K562 (cell line): Measurements from ENCODE around the gene STK32C. TPM values are rescaled to one million over a fixed set of nuclear protein-coding genes. Genes with fewer than 3 reads are reported as not detected.

ENCODE experiments used
- ATAC-seq: fragments of 200-7000 bp; cut with Tn5 transposase; 3 replicates; pipeline ENCODE4 v1.9.1; 2020; ENCODE audit warnings: moderate library complexity
- BruUV-seq: library from RNA; stranded (reverse); fragments of 400-500 nt; replicated peaks from 2 replicates; lab custom pipeline; 2021; lab: Mats Ljungman, UMichigan
- CTCF ChIA-PET: fragments of 300-600 bp; formaldehyde crosslinking; extraction: SDS; loops from one replicate; lab custom pipeline; 2021; ENCODE audit warnings: low intra/inter-chr PET ratio; lab: Yijun Ruan, JAX
- POLR2A ChIA-PET: fragments of 300-600, 350-650 bp; sonication (Branson Sonifier 250); formaldehyde crosslinking; extraction: SDS; loops from one replicate; lab custom pipeline; 2021; ENCODE audit warnings: antibody characterized with exemption, inconsistent platforms; lab: Yijun Ruan, JAX
- DNase-seq, 4 experiments: peaks; one replicate each; pipeline versions ENCODE4 v3.0.0 to v3.0.0-alpha.2; 2011 to 2018; ENCODE audit warnings: low spot score in 3 of 4, mixed read lengths in 3 of 4; ENCODE audit errors: extremely low read depth in 1 of 4
- FAIRE-seq: peaks from 2 replicates; lab custom pipeline; 2011; peaks lifted over from hg19 to GRCh38; lab: Jason Lieb, UNC
- H2AFZ ChIP-seq: 2 replicates; pipeline ENCODE4 v1.6.0; 2011; ENCODE audit warnings: low read depth, low read length, control low read depth, inconsistent platforms
- H3K27ac ChIP-seq: fragments of 200-600 bp; 3 replicates; pipeline ENCODE4 v1.8.0; 2011; ENCODE audit warnings: low read depth, mild to moderate bottlenecking, control low read depth, inconsistent platforms, low read length, moderate library complexity, mixed read lengths; ENCODE audit errors: extremely low read depth
- H3K27me3 ChIP-seq, 2 experiments: fragments of 300-600 bp in 1 of 2; 2 replicates in 1 of 2; 3 replicates in 1 of 2; pipeline versions ENCODE4 v1.6.0 to v1.8.0; 2011; ENCODE audit warnings: inconsistent platforms in 2 of 2, low read length in 2 of 2, mild to moderate bottlenecking in 1 of 2, mixed read lengths in 1 of 2, moderate library complexity in 1 of 2; ENCODE audit not compliant: control insufficient read depth in 2 of 2, insufficient read depth in 2 of 2
- H3K36me3 ChIP-seq: fragments of 300-600 bp; 3 replicates; pipeline ENCODE4 v1.8.0; 2011; ENCODE audit warnings: mild to moderate bottlenecking, low read length, inconsistent platforms; ENCODE audit not compliant: control insufficient read depth, insufficient read depth
- H3K4me1 ChIP-seq, 2 experiments: fragments of 200-600 bp in 1 of 2; replicated peaks in 1 of 2; 2 replicates in 1 of 2; 3 replicates in 1 of 2; pipeline versions ENCODE4 v1.5.1 to v1.8.0; 2011; ENCODE audit warnings: inconsistent platforms in 2 of 2, low read length in 2 of 2, mild to moderate bottlenecking in 1 of 2, mixed read lengths in 1 of 2, moderate library complexity in 1 of 2; ENCODE audit not compliant: control insufficient read depth in 2 of 2, insufficient read depth in 2 of 2
- H3K4me2 ChIP-seq: 2 replicates; pipeline ENCODE4 v1.6.1; 2011; ENCODE audit warnings: low read length, control low read depth, inconsistent platforms, mixed read lengths; ENCODE audit not compliant: insufficient read depth
- H3K4me3 ChIP-seq: fragments of 200-600 bp; sonication (generic), shearing (Covaris generic); 2 replicates; pipeline ENCODE4 v1.5.1; 2016; ENCODE audit warnings: control low read depth, inconsistent platforms
- H3K79me2 ChIP-seq: fragments of 200-600 bp; 3 replicates; pipeline ENCODE4 v1.8.0; 2011; ENCODE audit warnings: low read length, inconsistent platforms; ENCODE audit not compliant: control insufficient read depth, insufficient read depth
- H3K9ac ChIP-seq, 2 experiments: 2 replicates each; pipeline versions ENCODE4 v1.6.0 to v1.6.1; 2011; ENCODE audit warnings: low read depth in 2 of 2, low read length in 2 of 2, control low read depth in 1 of 2, inconsistent platforms in 1 of 2, mild to moderate bottlenecking in 1 of 2, mixed read lengths in 1 of 2; ENCODE audit not compliant: insufficient read depth in 1 of 2
- H3K9me1 ChIP-seq: one replicate; pipeline ENCODE4 v1.6.0; 2011; ENCODE audit warnings: inconsistent platforms, mild to moderate bottlenecking, low read length, moderate library complexity; ENCODE audit not compliant: control insufficient read depth, insufficient read depth
- H3K9me3 ChIP-seq: replicated peaks from 2 replicates; pipeline ENCODE4 v1.5.1; 2011; ENCODE audit warnings: low read depth, low read length, inconsistent platforms; ENCODE audit not compliant: control insufficient read depth, insufficient read depth
- H4K20me1 ChIP-seq: replicated peaks from 2 replicates; pipeline ENCODE4 v1.6.1; 2011; ENCODE audit warnings: low read length, inconsistent platforms, mixed read lengths; ENCODE audit not compliant: control insufficient read depth, insufficient read depth
- ATF4 ChIP-seq: fragments of 450-650 bp; formaldehyde crosslinking; IDR thresholded peaks from 2 replicates; pipeline ENCODE4 v1.4.0; 2022; ENCODE audit warnings: mild to moderate bottlenecking, moderate library complexity
- KDM4B ChIP-seq, 2 experiments: fragments of 450-650 bp in 1 of 2; sonication (generic) in 1 of 2; IDR thresholded peaks; 2 replicates each; pipeline ENCODE4 v1.6.1; 2016 to 2017; ENCODE audit warnings: borderline replicate concordance in 2 of 2, antibody characterized with exemption in 1 of 2, low read depth in 1 of 2, mild to moderate bottlenecking in 1 of 2
- ZKSCAN8 ChIP-seq: fragments of 200-800 bp; sonication (Bioruptor generic); IDR thresholded peaks from 2 replicates; pipeline ENCODE4 v1.6.1; 2016; ENCODE audit warnings: missing genetic modification characterization, missing compliant biosample characterization
- WGBS: fragments of 100-300 bp; shearing (Covaris generic); methylation state at CpG from one replicate; pipeline ENCODE4 v1.1.6; 2016; ENCODE audit warnings: low coverage, mixed read lengths; ENCODE audit not compliant: insufficient coverage; ENCODE audit errors: missing lambda C conversion rate; 5-methylcytosine and 5-hydroxymethylcytosine counted together
- in situ Hi-C: fragments of 300-500 bp; cut with MboI; formaldehyde crosslinking; loops from 4 replicates; pipeline ENCODE4 v1.15.0; 2018; ENCODE audit warnings: inconsistent platforms, mixed read lengths
- intact Hi-C: fragments of 100-400 bp; cut with micrococcal nuclease; formaldehyde crosslinking; loops from 2 replicates; pipeline ENCODE4 v1.14.2; 2022
- polyA plus RNA-seq, 8 experiments: library from polyadenylated mRNA; depleted of rRNA in 4 of 8; stranded (reverse) in 5 of 8; unstranded in 3 of 8; fragments of >200 nt; fragmentation: Nextera tagmentation in 2 of 8; fragmentation: Illumina TruSeq in 1 of 8; extraction: Ambion mirVana in 2 of 8; extraction: Trizol in 1 of 8; gene quantifications; 2 replicates each; pipeline versions ENCODE4 v1.2.1 to v1.2.3, GENCODE V29; 2011 to 2014; ENCODE audit warnings: inconsistent platforms in 1 of 8, missing spikeins in 1 of 8
- total RNA-seq, 7 experiments: library from RNA; depleted of rRNA in 6 of 7; stranded (reverse); fragments of >200 nt in 6 of 7; fragmentation: Illumina TruSeq in 2 of 7; extraction: Trizol in 2 of 7; gene quantifications; 2 replicates each; pipeline versions ENCODE4 v1.2.1 to v1.2.3, GENCODE V29; 2011 to 2021; ENCODE audit warnings: low replicate concordance in 1 of 7

The STK32C gene
- total and polyA plus RNA-seq, 9 of the 15 experiments (the other 6 are each of a cell fraction or from before 2014, with no cell fraction given) = 1.5 to 20.9 (median 6.5) TPM

- H3K9ac ChIP-seq = no peak overlapping the region
- no peaks in the 10 kb centered on the region; a peak in 1 of 5 replicates for H3K4me1 ChIP-seq
- H3K27me3 ChIP-seq = peaks cover 0 to 13% of the 10 kb centered on the region in 2 experiments; a peak in 2 of 5 replicates
- 2% methylated on average over 16 of the region's 19 CpGs for WGBS
- FAIRE-seq = no peak
- ChIA-PET POLR2A (no interaction called here), CTCF (no interaction called here)
- H3K36me3 ChIP-seq = no peaks in the 10 kb centered on the region
- no peak for ATAC-seq
- no peak overlapping the region for H3K4me2 ChIP-seq
- TF ChIP-seq ATF4 (CRISPR knock-in tag) = no peak
- TF ChIP-seq ZKSCAN8 (CRISPR knock-in tag) = no peak
- TF ChIP-seq KDM4B (IDR thresholded peaks at IDR 0.05; ENCODE audit: borderline replicate concordance in 2 of 2, low read depth in 1 of 2) = no peak
- H3K27ac ChIP-seq = no peak overlapping the region
- no peaks in the 10 kb centered on the region for H4K20me1 ChIP-seq
- BruUV-seq = no TSS peak
- in situ Hi-C loops = no loop called here
- no peak overlapping the region for H2AFZ ChIP-seq
- DNase-seq = no peak
- no peaks in the 10 kb centered on the region for H3K79me2 ChIP-seq
- H3K9me3 ChIP-seq = 0 out of 2 replicates have a peak, but pooled peaks cover 3% of the 10 kb centered on the region
- no peak overlapping the region for H3K4me3 ChIP-seq
- intact Hi-C loops = no loop called here
- no peaks in the 10 kb centered on the region for H3K9me1 ChIP-seq
Observed at GRCh38 chr10:132176623-132177500, 130.9 kb downstream of the STK32C start.
